ENCODE measurements around the gene ALG12.

DNA sequence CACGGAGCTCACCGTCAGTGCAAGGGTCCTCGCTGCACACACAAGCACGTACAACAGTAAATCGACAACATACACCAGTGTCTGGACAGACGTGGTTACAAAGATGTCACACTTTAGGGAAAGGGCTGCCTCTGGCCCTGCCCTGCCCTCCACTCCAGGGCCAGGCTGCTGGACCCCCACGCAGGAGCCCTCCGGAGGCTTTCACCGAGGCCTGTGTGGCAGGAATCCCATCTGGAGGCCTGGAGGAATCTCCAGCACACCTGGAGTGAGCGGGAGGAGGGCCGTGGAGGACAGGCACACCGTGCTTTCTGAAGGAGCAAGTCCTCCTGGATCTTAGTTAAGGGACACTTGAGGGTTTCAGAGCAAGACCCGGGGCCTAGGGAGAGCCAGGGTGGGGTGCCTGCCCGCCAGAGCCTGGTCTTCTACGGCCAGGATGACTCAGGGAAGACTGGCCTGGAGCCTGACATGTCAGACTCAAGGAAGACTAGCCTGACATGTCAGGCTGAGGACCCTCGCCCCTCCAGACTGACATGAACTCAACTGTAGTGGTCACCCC, 40.2 kb upstream of the ALG12 start:
- no peak for TF ChIP-seq POLR2A (IDR thresholded peaks at IDR 0.05; ENCODE audit: low read depth, low read length)
- TF ChIP-seq POLR2AphosphoS5 (IDR thresholded peaks at IDR 0.05; ENCODE audit: low read depth, low read length) = no peak
